K562 (cell line): ENCODE measurements around the gene USP14. TPM values are rescaled to one million over a fixed set of nuclear protein-coding genes. Genes with fewer than 3 reads are reported as not detected.

Experiments
- ADNP ChIP-seq: fragments of 200-800 bp; sonication (Bioruptor generic); IDR thresholded peaks from 2 replicates; pipeline ENCODE4 v1.6.1; 2016; ENCODE audit warnings: missing genetic modification characterization, missing compliant biosample characterization
- ARID3A ChIP-seq: IDR thresholded peaks from 2 replicates; pipeline ENCODE4 v1.6.1; 2012; ENCODE audit warnings: low read depth, low read length, improper control_type of control experiment, borderline replicate concordance
- ELK1 ChIP-seq: sonication (generic); formaldehyde crosslinking; IDR thresholded peaks from 2 replicates; pipeline ENCODE4 v1.8.1; 2022; ENCODE audit warnings: missing genetic modification reagents
- PHB ChIP-seq: fragments of 250-450 bp; sonication (Bioruptor Pico); IDR thresholded peaks from 2 replicates; pipeline ENCODE4 v1.5.0; 2021
- POLR2AphosphoS5 ChIP-seq: IDR thresholded peaks from 2 replicates; pipeline ENCODE4 v1.6.1; 2011; ENCODE audit warnings: mild to moderate bottlenecking, low read depth, low read length, moderate library complexity; ENCODE audit not compliant: control insufficient read depth, insufficient read depth
- POLR2H ChIP-seq: IDR thresholded peaks from 2 replicates; pipeline ENCODE4 v1.6.1; 2016; ENCODE audit warnings: missing genetic modification characterization, low read depth, mild to moderate bottlenecking, control low read depth, missing compliant biosample characterization, moderate library complexity
- SMARCA5 ChIP-seq: fragments of 450-650 bp; IDR thresholded peaks from 2 replicates; pipeline ENCODE4 v1.6.1; 2016
- ZNF175 ChIP-seq: fragments of 200-800 bp; sonication (Bioruptor generic); IDR thresholded peaks from 2 replicates; pipeline ENCODE4 v1.6.1; 2016; ENCODE audit warnings: low read depth, mild to moderate bottlenecking, missing genetic modification characterization, missing compliant biosample characterization
- ZNF551 ChIP-seq: fragments of 250-450 bp; sonication (Bioruptor Pico); IDR thresholded peaks from 2 replicates; pipeline ENCODE4 v1.5.0; 2021; ENCODE audit warnings: mild to moderate bottlenecking, moderate library complexity
- ZNF592 ChIP-seq: fragments of 450-650 bp; IDR thresholded peaks from 2 replicates; pipeline ENCODE4 v1.6.1; 2017; ENCODE audit warnings: antibody characterized with exemption, mild to moderate bottlenecking
- polyA plus RNA-seq, 8 experiments: library from polyadenylated mRNA; depleted of rRNA in 4 of 8; stranded (reverse) in 5 of 8; unstranded in 3 of 8; fragments of >200 nt; fragmentation: Nextera tagmentation in 2 of 8; fragmentation: Illumina TruSeq in 1 of 8; extraction: Ambion mirVana in 2 of 8; extraction: Trizol in 1 of 8; gene quantifications; 2 replicates each; pipeline versions ENCODE4 v1.2.1 to v1.2.3, GENCODE V29; 2011 to 2014; ENCODE audit warnings: inconsistent platforms in 1 of 8, missing spikeins in 1 of 8
- total RNA-seq, 7 experiments: library from RNA; depleted of rRNA in 6 of 7; stranded (reverse); fragments of >200 nt in 6 of 7; fragmentation: Illumina TruSeq in 2 of 7; extraction: Trizol in 2 of 7; gene quantifications; 2 replicates each; pipeline versions ENCODE4 v1.2.1 to v1.2.3, GENCODE V29; 2011 to 2021; ENCODE audit warnings: low replicate concordance in 1 of 7

Gene USP14
- total and polyA plus RNA-seq, 9 of the 15 experiments (the other 6 are each of a cell fraction or from before 2014, with no cell fraction given), result 18.7 to 129 (median 40.3) TPM

GRCh38 chr18:158128-159036 lies at the start of gene USP14 (continued):
- TF ChIP-seq ARID3A, result no peak
- TF ChIP-seq POLR2H (tag), result peak; percentile 54; the same call in 1 of the 2 replicates
- TF ChIP-seq ZNF551 (CRISPR knock-in tag), result no peak
- peak; percentile 87; the same call in 1 of the 2 replicates for TF ChIP-seq ELK1 (CRISPR knock-in tag)
- no peak for TF ChIP-seq SMARCA5
- no peak for TF ChIP-seq ADNP (tag)
- TF ChIP-seq PHB, result no peak
- TF ChIP-seq ZNF592, result peak; percentile 98
- no peak for TF ChIP-seq POLR2AphosphoS5
- TF ChIP-seq ZNF175 (CRISPR knock-in tag), result 0 out of 2 replicates have a peak, but pooled peaks have one; percentile 59
